IMR-90 (cell line): Measurements from ENCODE around the gene CPA3. TPM values are rescaled to one million over a fixed set of nuclear protein-coding genes. Genes with fewer than 3 reads are reported as not detected.
A peak's percentile ranks its signal among the peaks of the same experiment; 100 is the strongest.

ENCODE experiments used
- ATAC-seq: fragments of 200-7000 bp; cut with Tn5 transposase; 2 replicates; pipeline ENCODE4 v1.9.1; 2020; ENCODE audit warnings: low read depth, mild to moderate bottlenecking, moderate library complexity
- BruUV-seq: library from RNA; stranded (reverse); fragments of 400-500 nt; replicated peaks from 2 replicates; lab custom pipeline; 2021; lab: Mats Ljungman, UMichigan
- CTCF ChIA-PET: fragments of 300-600 bp; formaldehyde crosslinking; extraction: SDS; loops from one replicate; lab custom pipeline; 2021; ENCODE audit warnings: antibody characterized with exemption; lab: Yijun Ruan, JAX
- POLR2A ChIA-PET: fragments of 300-600 bp; sonication (Branson Sonifier 250); formaldehyde crosslinking; loops from one replicate; lab custom pipeline; 2022; ENCODE audit warnings: antibody characterized with exemption; ENCODE audit not compliant: unreplicated experiment; lab: Charles Lee
- DNase-seq: peaks from one replicate; pipeline ENCODE4 v3.0.0; 2013
- H2AFZ ChIP-seq: replicated peaks from 2 replicates; pipeline ENCODE3; 2013; ENCODE audit warnings: low read length, mild to moderate bottlenecking; ENCODE audit not compliant: poor library complexity
- H2AK5ac ChIP-seq: 2 replicates; pipeline ENCODE4 v1.6.1; 2013; ENCODE audit warnings: low read depth, low read length, inconsistent platforms
- H2AK9ac ChIP-seq: replicated peaks from 2 replicates; pipeline ENCODE3; 2013; ENCODE audit warnings: mild to moderate bottlenecking, low read depth, low read length, moderate library complexity; ENCODE audit not compliant: poor library complexity
- H2BK120ac ChIP-seq: 2 replicates; pipeline ENCODE4 v1.6.1; 2013; ENCODE audit warnings: low read depth, low read length, inconsistent platforms
- H2BK15ac ChIP-seq: 3 replicates; pipeline ENCODE4 v1.6.1; 2013; ENCODE audit warnings: low read depth, low read length, inconsistent platforms
- H2BK20ac ChIP-seq: 2 replicates; pipeline ENCODE4 v1.6.1; 2013; ENCODE audit warnings: low read depth, mild to moderate bottlenecking, inconsistent platforms, low read length, moderate library complexity
- H2BK5ac ChIP-seq: 2 replicates; pipeline ENCODE4 v1.6.1; 2013; ENCODE audit warnings: mild to moderate bottlenecking, low read depth, low read length, inconsistent platforms; ENCODE audit not compliant: poor library complexity, severe bottlenecking
- H3K14ac ChIP-seq: replicated peaks from 2 replicates; pipeline ENCODE4 v1.6.1; 2013; ENCODE audit warnings: low read depth, low read length, inconsistent platforms
- H3K18ac ChIP-seq: 2 replicates; pipeline ENCODE4 v1.6.1; 2013; ENCODE audit warnings: low read depth, low read length, control low read depth
- H3K23ac ChIP-seq: 2 replicates; pipeline ENCODE4 v1.6.1; 2013; ENCODE audit warnings: low read depth, low read length, inconsistent platforms
- H3K27ac ChIP-seq: 2 replicates; pipeline ENCODE4 v1.5.1; 2013; ENCODE audit warnings: mild to moderate bottlenecking, control low read depth, low read length; ENCODE audit not compliant: insufficient read depth
- H3K27me3 ChIP-seq: 2 replicates; pipeline ENCODE4 v1.6.1; 2013; ENCODE audit warnings: low read length; ENCODE audit not compliant: control insufficient read depth, insufficient read depth
- H3K36me3 ChIP-seq: 2 replicates; pipeline ENCODE4 v1.6.1; 2013; ENCODE audit warnings: low read length, mixed read lengths; ENCODE audit not compliant: control insufficient read depth, insufficient read depth
- H3K4ac ChIP-seq: 2 replicates; pipeline ENCODE4 v1.6.1; 2013; ENCODE audit warnings: low read depth, low read length, inconsistent platforms
- H3K4me1 ChIP-seq: 2 replicates; pipeline ENCODE4 v1.6.1; 2013; ENCODE audit warnings: low read length, mixed read lengths; ENCODE audit not compliant: control insufficient read depth, insufficient read depth
- H3K4me2 ChIP-seq: 2 replicates; pipeline ENCODE4 v1.6.1; 2013; ENCODE audit warnings: low read depth, mild to moderate bottlenecking, control low read depth, low read length, moderate library complexity
- H3K4me3 ChIP-seq: 2 replicates; pipeline ENCODE4 v1.5.1; 2013; ENCODE audit warnings: low read depth, mild to moderate bottlenecking, control low read depth, low read length, moderate library complexity; ENCODE audit not compliant: insufficient read depth
- H3K56ac ChIP-seq: 2 replicates; pipeline ENCODE4 v1.6.1; 2013; ENCODE audit warnings: low read length, inconsistent platforms; ENCODE audit not compliant: insufficient read depth; ENCODE audit errors: extremely low read depth
- H3K79me1 ChIP-seq, 2 experiments: 2 replicates each; pipeline ENCODE4 v1.6.1; 2013; ENCODE audit warnings: low read length in 2 of 2, inconsistent platforms in 1 of 2, low read depth in 1 of 2
- H3K9ac ChIP-seq: 2 replicates; pipeline ENCODE4 v1.6.1; 2013; ENCODE audit warnings: low read depth, low read length, control low read depth
- H3K9me1 ChIP-seq: 2 replicates; pipeline ENCODE4 v1.6.1; 2013; ENCODE audit warnings: low read length, inconsistent platforms; ENCODE audit not compliant: insufficient read depth
- H3K9me3 ChIP-seq: 2 replicates; pipeline ENCODE4 v1.6.1; 2013; ENCODE audit warnings: low read length; ENCODE audit not compliant: control insufficient read depth, insufficient read depth
- H4K20me1 ChIP-seq: 2 replicates; pipeline ENCODE4 v1.6.1; 2013; ENCODE audit warnings: low read length, inconsistent platforms; ENCODE audit not compliant: insufficient read depth
- H4K5ac ChIP-seq: 2 replicates; pipeline ENCODE4 v1.6.1; 2013; ENCODE audit warnings: mild to moderate bottlenecking, low read depth, low read length, control low read depth
- H4K8ac ChIP-seq, 2 experiments: 2 replicates each; pipeline ENCODE4 v1.6.1; 2013; ENCODE audit warnings: low read depth in 2 of 2, low read length in 2 of 2, control low read depth in 1 of 2, inconsistent platforms in 1 of 2
- H4K91ac ChIP-seq: 2 replicates; pipeline ENCODE4 v1.6.1; 2013; ENCODE audit warnings: low read depth, low read length, inconsistent platforms; ENCODE audit not compliant: insufficient read depth
- BHLHE40 ChIP-seq: fragments of 150-350 bp; IDR thresholded peaks from 2 replicates; pipeline ENCODE4 v1.6.1; 2016; ENCODE audit warnings: mild to moderate bottlenecking, low read depth, low read length
- CEBPB ChIP-seq: IDR thresholded peaks from 2 replicates; pipeline ENCODE4 v1.6.1; 2012; ENCODE audit warnings: low read depth, low read length, improper control_type of control experiment
- ELK1 ChIP-seq: fragments of 150-350 bp; IDR thresholded peaks from 2 replicates; pipeline ENCODE4 v1.6.1; 2016; ENCODE audit warnings: low read depth, mild to moderate bottlenecking, low read length, moderate library complexity, borderline replicate concordance
- FOS ChIP-seq: fragments of 150-350 bp; IDR thresholded peaks from 2 replicates; pipeline ENCODE4 v1.6.1; 2016; ENCODE audit warnings: low read depth, low read length
- RAD21 ChIP-seq: IDR thresholded peaks from 2 replicates; pipeline ENCODE4 v1.6.1; 2012; ENCODE audit warnings: low read length, improper control_type of control experiment
- SMC3 ChIP-seq: fragments of 150-350 bp; IDR thresholded peaks from 2 replicates; pipeline ENCODE4 v1.6.1; 2016; ENCODE audit warnings: low read depth, mild to moderate bottlenecking, antibody characterized with exemption, low read length, moderate library complexity
- WGBS, 2 experiments: methylation state at CpG; one replicate each; pipeline versions ENCODE4 v1.1.5 to v1.1.7; 2013; ENCODE audit warnings: missing lambda C conversion rate in 2 of 2; ENCODE audit not compliant: insufficient read length in 1 of 2; ENCODE audit errors: extremely low coverage in 2 of 2; 5-methylcytosine and 5-hydroxymethylcytosine counted together
- dilution Hi-C: fragments of 300-500 bp; cut with HindIII; formaldehyde crosslinking; loops from one replicate; pipeline ENCODE4 v1.14.3; 2018; ENCODE audit warnings: low sequenced_read_pairs; ENCODE audit not compliant: unreplicated experiment
- in situ Hi-C: fragments of 300-500 bp; cut with MboI; formaldehyde crosslinking; loops from 3 replicates; pipeline ENCODE4 v1.14.3; 2019; ENCODE audit warnings: low sequenced_read_pairs, inconsistent platforms, mixed read lengths
- intact Hi-C: fragments of 100-400 bp; cut with micrococcal nuclease; formaldehyde crosslinking; loops from 2 replicates; pipeline ENCODE4 v1.10.0; 2022
- polyA plus RNA-seq, 3 experiments: library from polyadenylated mRNA; depleted of rRNA; stranded (reverse); fragments of >200 nt; gene quantifications; 2 replicates each; pipeline ENCODE4 v1.2.3, GENCODE V29; 2012; ENCODE audit warnings: low replicate concordance in 1 of 3
- total RNA-seq: library from RNA; depleted of rRNA; stranded (reverse); fragments of >200 nt; gene quantifications from 2 replicates; pipeline ENCODE4 v1.2.3, GENCODE V29; 2012

CPA3 gene
- total and polyA plus RNA-seq, 2 of the 4 experiments (the other 2 are of a cell fraction) = 0.07 TPM; not detected in 1

- WGBS, 2 experiments = 60% methylated on average over 1 of the region's 3 CpGs; no CpG with 5 or more reads in 1 of the 2 experiments
- in situ Hi-C loops = loop anchor here (25.0 kb wide), 1 partner anchor 996 kb away; no protein-coding TSS in a partner anchor
Measured at GRCh38 chr3:148932972-148933371, 67.9 kb downstream of the CPA3 start.

More at GRCh38 chr3:148932972-148933371, 67.9 kb downstream of the CPA3 start:
- no peaks in the 10 kb centered on the region for H3K36me3 ChIP-seq
- no peak overlapping the region for H3K4me3 ChIP-seq
- no peaks in the 10 kb centered on the region for H4K20me1 ChIP-seq
- no peak overlapping the region for H3K56ac ChIP-seq
- H2BK15ac ChIP-seq = no peak overlapping the region
- dilution Hi-C loops (no loop called here), intact Hi-C loops (no loop called here)
- ChIA-PET POLR2A (no interaction called here), CTCF (no interaction called here)
- no peak overlapping the region for H2BK120ac ChIP-seq
- peaks cover 4% of the 10 kb centered on the region; the same call in 1 of the 2 replicates for H3K9me1 ChIP-seq
- H4K5ac ChIP-seq = no peak overlapping the region
- H2BK5ac ChIP-seq = no peak overlapping the region
- H3K9ac ChIP-seq = no peak overlapping the region
- no peak overlapping the region for H3K27ac ChIP-seq
- no peak overlapping the region for H4K8ac ChIP-seq
- H3K79me1 ChIP-seq = no peaks in the 10 kb centered on the region
- no peak for ATAC-seq
- H3K23ac ChIP-seq = 0 out of 2 replicates have a peak overlapping the region, but pooled peaks have one; percentile 8
- H3K18ac ChIP-seq = no peak overlapping the region
- no peak overlapping the region for H2AK9ac ChIP-seq
- H2AK5ac ChIP-seq = no peak overlapping the region
- H3K14ac ChIP-seq = no peak overlapping the region
- no peak for TF ChIP-seq BHLHE40
- no peak for TF ChIP-seq RAD21
- TF ChIP-seq FOS = no peak
- TF ChIP-seq ELK1 = no peak
- no peak for TF ChIP-seq SMC3
- TF ChIP-seq CEBPB = no peak
- H3K4me2 ChIP-seq = no peak overlapping the region
- H3K27me3 ChIP-seq = no peaks in the 10 kb centered on the region
- H4K91ac ChIP-seq = no peak overlapping the region
- BruUV-seq = no TSS peak
- no peak overlapping the region for H3K4ac ChIP-seq
- H3K4me1 ChIP-seq = no peaks in the 10 kb centered on the region
- no peak overlapping the region; the same call in 1 of the 2 replicates for H2BK20ac ChIP-seq
- H3K9me3 ChIP-seq = no peaks in the 10 kb centered on the region
- no peak overlapping the region for H2AFZ ChIP-seq
- no peak for DNase-seq
